GM19438 (cell line): ENCODE results near the gene SLC29A4.
"Not testable (repeated sequence)": the region's sequence is repeated elsewhere in the genome, so short reads cannot be mapped to it uniquely, and the experiment has no call there.

Experiments
- ATAC-seq: cut with Tn5 transposase; IDR thresholded peaks from one replicate; pipeline ENCODE4 v1.9.1; 2021; ENCODE audit warnings: low read depth; ENCODE audit not compliant: unreplicated experiment

Gene SLC29A4

DNA sequence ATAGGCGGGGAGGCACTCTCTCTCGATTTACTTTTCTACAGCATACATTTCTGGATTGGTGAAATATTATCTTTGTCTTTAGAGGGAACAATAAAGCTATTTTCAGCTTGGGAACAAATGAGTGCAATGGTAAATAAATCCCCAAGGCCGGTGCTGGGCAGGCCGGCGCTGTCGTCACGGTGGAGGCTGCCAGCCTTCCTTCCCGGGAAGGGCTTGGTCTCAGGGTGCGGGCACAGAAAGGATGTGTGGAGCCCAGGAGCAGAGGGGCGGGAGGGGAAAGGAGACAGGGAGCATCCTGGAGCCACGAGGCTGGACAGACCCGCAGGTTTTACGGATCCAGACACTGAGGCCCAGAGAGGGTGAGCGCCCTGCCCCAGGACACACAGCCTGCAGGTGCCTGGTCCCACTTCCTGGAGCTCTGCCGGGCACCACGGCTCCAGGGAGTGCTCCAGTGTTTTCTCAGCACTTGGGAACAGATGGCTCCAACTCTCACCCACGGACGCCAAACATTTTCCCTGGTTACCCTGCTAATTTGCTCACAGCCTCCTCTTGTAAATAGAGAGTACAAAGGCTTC, 8.8 kb upstream of the SLC29A4 start:
- not testable (repeated sequence) for ATAC-seq

DNA sequence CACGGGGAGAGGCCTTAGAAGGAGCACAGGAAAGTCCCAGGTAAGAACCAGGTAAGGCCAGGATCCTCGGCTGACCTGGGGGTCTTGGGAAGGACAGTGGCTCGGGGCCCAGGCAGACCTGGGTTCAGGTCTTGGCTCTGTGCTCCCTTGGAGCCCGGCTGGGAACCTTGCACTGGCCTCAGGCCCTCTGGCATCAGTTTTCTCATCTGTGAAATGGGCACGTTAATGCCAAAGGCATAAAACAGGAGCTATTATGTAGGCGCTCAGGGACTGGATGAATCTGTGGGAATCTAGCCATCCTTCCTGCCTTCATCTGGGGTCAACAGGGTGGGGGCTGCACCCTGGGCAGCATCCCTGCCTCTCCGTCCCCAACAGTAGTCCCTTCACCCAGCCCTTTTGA, 8.3 kb upstream of the SLC29A4 start:
- no peak for ATAC-seq

DNA sequence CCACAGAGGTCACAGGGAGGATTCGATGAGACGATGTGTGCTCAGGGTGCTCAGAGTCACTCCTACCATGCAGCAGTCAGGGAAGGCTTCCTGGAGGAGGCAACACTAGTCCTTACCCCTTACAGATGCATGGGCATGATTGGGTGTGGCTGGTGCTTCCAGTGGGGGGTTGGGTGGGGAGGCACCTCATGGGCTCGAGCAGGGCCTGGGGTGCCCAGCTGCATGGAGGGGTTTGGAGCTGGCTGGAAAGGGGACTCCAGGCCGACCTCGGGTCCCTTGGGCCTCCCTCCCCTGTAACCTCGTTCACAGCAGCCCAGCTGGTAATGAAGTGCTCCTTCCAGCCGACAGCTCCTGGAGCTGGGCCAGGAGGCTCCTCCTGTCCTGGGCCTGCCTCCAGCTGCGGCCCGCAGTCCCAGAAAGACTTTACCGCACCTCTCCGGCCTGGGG, 7.7 kb upstream of the SLC29A4 start:
- ATAC-seq, result not testable (repeated sequence)

DNA sequence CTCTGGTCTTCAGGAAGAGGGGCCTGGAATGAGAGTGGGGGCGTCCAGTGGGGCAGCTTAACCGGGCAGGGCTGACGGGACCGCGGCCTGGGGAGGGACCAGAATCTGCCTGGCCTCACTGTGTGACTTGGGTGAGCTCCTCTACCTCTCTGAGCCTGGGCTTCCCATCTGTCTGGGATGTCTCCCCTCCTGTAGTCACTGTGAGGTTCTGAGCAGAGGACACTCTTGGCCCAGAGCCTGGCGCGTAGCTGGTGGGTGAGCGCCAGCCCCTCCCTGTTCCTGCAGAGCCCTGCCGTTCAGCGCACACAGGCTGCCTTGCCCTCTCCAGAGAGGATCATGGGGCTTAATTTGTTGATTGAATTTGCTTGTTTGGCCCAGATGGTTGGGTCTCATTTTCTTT, 7.2 kb upstream of the SLC29A4 start:
- not testable (repeated sequence) for ATAC-seq

DNA sequence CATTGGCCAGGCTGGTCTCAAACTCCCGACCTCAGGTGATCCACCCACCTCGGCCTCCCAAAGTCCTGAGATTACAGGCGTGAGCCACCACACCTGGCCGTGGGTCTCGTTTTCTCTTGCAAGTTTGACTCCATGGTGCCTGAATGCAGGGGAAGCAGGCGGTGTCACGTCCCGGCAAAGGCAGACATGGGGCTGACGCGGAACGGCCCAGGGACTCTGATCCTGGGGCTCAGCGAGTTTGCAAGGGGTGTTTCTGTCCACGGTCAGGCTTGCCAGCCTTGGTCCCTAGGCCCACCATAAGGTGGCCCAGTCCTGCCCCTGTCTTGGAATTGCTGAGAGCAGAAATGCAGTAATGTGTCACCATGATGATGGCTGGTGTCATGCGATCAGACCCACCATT, 6.6 kb upstream of the SLC29A4 start:
- not testable (repeated sequence) for ATAC-seq

DNA sequence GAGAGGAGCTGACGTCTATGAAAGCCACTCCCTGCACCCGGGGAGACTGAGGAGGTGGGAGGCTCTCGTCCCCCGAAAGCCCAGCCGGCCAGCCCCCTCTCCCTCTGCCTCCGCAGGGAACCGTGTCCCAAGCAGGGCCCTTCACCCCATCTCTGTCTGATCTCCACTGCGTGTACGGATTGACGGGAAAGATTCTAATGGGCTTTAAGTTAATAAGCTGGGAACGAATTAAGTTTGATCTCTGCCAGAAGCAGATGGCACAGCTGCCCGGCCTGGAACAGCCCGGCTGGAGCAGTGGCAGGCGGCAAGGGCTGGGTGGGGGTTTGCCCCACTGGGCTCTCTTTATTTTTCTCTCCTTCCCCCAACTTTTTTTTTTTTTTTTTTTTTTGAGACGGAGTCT, 6.1 kb upstream of the SLC29A4 start:
- ATAC-seq, result no peak

DNA sequence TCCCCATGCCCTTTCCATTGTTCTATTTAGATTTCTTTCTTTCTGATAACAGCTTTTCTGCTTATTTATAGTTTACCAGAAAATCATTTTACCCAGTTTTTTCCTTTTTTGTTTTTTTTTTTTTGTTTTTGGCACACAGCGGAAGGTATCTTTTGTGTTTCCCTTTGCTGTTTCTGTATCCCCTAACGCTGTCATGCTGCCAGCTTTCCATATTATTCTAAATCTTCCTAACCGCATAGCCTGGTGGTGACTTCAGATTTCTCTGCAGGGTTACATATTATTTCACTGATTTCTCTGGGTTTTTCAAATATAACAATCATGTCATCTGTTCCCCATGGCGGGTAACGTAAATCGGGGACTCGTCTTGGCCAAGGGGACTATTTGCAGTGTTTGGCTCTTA, 4.0 kb upstream of the SLC29A4 start:
- ATAC-seq, result no peak

DNA sequence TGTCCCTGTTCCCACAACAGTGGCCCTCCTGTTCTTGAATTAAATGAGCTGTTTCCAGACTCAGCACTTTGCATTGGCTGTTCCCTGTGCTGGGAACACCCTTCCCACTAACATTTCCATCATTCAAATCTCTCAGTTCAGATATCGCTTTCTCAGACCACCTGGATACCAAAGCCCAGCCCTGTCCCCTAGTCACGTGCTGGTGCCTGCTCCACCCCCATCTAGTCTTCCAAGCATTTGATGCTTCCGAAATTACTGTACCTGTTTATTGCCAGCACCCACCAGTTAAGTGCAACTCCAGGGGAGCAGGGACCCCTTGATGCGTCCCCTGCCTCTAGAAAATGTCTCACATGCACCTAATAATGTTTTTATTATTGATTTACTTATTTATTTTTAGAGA, 3.0 kb upstream of the SLC29A4 start:
- ATAC-seq, result no peak

DNA sequence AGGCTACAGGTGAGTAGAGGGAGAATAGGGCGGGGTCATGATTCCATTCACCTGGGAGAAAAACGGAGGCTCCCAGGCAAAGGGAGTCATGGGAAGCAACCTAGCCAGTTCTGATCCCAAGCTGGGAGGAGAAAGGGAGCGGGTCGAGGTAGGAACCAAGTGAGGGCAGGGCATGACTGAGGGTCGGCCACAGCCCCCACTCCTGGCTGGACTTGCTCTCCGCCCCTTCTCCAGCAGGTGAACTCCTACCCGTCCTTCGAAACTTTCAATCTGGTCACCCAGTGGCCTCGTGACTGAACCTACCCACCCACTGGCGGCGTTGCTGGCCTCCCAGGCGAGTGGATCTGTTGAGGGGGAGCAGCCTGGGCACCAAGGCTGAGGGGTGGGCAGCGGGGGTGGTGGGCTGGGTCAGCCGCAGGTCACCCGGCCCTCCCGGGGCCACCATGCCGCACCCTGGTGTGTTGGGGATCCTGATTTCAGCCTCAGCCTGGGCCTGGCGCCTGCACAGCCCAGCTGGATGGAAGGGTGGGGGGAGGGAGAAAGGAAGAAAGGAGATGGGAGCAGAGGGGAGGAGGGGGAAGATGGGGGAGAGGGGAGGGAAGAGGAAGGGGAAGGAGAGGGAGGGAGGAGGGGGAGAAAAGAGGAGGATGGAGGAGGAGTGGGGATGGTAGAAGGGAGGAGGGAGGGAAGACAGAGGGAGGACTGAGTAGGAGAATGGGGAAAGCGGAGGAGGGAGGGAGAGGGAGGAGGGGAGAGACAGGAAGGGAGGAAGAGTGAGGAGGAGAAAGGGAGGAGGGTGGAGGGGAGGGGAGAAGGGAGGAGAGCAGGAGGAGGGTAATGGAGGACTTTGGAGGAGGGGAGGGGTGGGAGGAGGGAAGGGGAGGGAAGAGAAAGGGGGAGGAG, 894 bp upstream of the SLC29A4 start:
- ATAC-seq, result not testable (repeated sequence)

DNA sequence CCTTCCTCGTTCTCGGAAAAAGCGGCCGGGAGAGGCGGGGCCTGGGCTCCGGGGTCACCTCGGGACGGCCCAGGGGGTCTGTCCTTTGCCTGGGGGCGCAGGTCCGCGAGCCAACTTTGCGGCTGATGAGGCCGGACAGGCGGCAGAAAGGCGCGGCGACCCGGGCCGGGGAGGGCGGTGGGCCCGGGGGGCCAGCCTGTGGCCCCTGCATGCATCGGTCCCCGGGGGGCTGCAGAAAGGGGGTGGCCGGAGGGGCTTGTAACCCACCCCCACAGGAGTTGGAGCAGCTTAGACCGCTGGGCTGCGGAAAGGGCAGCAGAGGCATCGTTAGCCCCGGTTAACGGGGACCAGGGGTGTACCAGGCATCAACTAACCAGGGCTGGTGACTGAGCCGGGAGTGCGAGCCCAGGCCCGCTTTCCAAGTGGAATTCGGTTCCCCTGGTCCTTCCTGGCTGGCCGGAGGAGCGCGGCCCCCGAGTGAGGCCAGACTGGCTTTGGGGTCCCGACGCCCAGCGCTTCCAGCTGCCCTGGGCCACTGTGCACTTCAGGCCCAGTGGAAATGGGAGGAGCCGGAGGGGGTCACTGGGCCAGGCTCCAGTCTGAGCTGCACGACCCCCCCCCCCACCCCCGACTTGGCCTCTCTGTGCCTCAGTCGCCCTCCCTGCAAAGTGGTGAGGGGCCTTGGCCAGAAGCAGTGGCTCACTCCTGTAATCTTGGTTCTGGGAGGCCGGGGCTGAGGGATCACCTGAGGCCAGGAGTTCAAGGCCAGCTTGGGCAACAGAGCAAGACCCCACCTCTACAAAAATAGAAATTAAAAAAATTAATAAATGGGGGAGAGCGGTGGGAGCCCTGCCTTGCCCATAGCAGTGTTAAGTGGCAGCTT, 919 bp downstream of the SLC29A4 start:
- no peak for ATAC-seq

DNA sequence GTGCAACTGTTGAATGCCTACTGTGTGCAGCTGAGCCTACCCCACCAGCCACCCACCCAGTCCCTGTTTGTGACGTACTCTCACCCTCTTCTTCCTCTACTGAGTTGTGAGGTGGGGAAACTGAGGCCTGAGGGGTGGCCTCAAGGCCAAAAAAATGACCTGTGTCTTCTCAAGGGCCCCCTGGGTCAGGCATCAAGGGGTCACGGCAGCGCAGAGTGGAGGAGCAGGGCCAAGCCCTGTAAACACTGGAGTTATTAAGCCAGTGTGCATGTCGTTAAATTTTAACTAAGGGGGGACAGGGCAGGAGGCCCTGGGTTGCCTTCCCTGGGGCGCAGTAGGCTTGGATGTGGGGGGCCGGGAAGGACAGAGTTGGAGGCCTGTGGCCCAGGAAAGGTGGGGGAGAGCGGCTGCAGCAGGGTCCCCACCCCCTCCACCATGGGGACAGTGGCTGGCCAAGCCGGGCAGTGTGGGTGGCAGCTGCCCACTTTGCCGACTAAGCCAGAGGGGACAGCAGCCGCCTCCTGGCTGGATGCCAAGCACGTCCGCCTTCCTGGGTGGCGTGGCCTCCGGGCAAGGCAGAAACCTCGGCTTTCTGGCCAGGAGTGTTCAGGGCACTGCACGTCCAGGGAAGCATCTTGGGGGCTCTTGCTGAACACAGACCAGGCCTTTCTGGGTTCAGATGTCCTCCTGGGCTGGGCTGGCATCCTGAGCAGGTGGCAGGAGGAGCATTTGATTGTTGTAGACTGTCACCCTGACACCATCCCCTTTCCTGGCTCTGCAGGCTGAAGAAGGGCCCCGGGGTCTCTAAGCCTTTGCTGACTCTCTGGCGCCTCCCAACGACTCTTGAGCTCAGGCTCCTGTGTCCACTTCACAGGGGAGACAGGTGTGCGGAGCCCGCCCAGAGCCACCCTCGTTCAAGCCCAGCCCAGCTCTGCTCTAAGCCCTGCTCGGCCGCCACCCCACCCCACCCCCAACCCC, 1.9 kb downstream of the SLC29A4 start:
- no peak for ATAC-seq

DNA sequence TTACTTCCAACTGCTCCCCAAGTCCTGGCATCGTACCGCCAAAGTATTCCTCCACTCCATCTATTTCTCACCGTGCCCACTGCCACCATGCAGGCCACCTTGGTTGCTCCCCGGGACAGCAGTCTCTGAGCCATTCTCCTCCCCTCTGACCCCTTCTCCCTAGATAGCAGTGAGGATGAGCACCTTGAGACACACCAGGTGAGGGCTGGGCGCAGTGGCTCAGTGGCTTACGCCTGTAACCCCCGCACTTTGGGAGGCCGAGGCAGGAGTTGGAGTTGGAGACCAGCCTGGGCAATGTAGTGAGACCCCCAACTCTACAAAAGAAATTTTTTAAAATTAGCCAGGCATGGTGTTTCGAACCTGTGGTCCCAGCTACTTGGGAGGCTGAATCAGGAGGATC, 4.2 kb downstream of the SLC29A4 start:
- no peak for ATAC-seq

DNA sequence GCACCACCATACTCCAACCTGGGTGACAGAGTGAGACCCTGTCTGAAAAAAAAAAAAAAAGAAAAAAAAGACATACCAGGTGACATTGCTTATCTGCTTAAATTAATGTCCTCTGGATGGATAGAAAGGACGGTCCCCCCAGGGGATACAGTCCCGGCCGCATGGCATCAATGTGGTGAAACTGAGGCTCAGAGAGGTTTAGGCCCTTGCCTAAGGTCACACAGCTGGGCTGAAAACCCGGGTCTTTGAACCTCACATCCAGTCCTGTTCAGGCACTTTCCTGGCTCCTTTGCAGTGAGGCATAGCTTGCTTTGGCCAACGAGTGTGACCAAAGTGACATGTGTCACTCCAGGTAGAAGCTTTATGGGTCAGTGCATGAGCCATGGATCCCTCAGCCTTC, 4.6 kb downstream of the SLC29A4 start:
- not testable (repeated sequence) for ATAC-seq

DNA sequence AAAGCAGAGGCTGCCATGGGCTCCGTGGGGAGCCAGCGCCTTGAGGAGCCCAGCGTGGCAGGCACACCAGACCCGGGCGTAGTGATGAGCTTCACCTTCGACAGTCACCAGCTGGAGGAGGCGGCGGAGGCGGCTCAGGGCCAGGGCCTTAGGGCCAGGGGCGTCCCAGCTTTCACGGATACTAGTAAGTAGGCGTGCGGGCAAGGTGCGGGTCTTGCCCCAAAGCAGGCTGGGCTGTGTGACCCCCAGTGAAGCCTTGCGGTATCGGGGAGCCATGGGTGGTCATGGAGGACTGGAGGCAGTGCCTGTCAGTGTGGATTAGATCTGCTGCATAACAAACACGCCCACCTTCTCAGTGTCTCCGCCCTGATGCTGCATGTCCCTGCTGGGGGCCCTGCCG, 5.1 kb downstream of the SLC29A4 start:
- no peak for ATAC-seq

DNA sequence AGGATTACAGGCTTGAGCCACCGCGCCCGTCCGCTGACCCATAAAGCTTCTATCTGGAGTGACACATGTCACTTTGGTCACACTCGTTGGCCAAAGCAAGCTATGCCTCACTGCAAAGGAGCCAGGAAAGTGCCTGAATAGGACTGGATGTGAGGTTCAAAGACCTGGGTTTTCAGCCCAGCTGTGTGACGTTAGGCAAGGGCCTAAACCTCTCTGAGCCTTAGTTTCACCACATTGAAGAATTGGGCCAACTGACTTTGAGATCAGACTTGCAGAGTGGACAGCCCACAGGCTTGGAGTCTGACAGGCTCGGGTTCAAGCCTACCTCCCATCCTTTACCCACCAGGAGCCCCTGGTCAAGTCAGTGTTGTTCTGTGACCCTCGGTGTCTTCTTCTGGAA, 5.8 kb downstream of the SLC29A4 start:
- not testable (repeated sequence) for ATAC-seq

DNA sequence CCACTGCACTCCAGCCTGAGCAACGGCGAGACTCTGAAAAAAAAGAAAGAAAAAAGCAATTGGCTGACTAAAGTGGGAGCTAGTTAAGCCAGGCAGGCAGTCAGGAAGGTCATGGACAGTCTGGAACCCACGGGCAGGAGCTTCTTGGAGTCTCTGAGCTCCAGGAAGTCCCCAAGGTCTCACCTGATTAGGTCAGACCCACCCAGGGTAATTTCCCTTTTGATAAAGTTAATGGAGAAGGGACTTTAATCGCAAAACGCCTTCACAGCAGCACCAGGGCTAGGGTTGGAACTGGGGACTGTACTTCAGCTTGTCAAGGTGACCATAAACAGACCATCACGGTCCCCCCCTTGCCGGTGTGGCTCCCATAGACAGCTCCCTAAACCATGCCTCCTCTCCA, 6.6 kb downstream of the SLC29A4 start:
- no peak for ATAC-seq

DNA sequence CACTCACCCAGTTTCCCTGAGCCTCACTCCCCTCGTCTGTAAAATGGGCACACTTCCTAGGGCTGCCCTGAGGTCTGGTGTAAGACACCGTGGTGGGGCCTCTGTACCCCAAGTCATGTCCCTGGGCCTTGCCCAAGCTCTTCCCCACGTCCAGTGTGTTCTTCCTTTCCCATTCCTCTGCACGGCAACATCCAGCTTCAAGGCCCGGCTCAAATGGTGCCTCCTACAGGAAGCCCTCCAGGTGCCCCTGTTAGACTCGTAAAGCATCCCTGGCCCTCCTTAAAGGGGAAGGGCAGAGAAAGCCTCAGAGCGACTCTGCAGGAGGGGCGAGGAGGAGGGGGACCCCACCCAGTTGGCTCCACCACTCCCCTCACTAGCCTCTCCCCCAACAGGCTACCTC, 8.6 kb downstream of the SLC29A4 start:
- ATAC-seq, result no peak

DNA sequence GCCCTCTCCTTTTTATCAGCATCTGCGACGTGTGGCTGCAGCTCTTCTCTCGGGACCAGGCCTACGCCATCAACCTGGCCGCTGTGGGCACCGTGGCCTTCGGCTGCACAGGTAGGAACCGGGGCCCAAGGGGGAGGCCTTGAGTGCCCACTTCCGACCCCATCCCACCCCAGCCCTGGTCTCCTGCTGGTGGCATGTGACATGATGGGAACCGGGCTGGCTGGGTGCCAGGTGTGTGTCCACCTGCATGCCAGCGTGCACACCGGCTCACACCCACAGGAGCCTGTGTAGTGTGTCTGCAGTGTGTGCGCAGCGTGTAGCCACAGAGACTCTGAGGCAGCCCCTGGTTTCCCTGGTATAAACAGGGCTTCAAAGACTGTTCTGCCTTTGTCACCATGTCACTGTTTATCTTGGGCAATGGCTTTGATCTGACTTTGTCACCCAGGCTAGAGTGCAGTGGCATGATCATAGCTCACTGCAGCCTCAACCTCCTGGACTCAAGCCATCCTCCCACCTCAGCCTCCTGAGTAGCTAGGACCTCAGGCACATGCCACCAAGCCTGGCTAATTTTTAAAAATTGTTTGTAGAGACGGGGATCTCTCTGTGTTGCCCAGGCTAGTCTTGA, 9.1 kb downstream of the SLC29A4 start:
- ATAC-seq, result not testable (repeated sequence)

DNA sequence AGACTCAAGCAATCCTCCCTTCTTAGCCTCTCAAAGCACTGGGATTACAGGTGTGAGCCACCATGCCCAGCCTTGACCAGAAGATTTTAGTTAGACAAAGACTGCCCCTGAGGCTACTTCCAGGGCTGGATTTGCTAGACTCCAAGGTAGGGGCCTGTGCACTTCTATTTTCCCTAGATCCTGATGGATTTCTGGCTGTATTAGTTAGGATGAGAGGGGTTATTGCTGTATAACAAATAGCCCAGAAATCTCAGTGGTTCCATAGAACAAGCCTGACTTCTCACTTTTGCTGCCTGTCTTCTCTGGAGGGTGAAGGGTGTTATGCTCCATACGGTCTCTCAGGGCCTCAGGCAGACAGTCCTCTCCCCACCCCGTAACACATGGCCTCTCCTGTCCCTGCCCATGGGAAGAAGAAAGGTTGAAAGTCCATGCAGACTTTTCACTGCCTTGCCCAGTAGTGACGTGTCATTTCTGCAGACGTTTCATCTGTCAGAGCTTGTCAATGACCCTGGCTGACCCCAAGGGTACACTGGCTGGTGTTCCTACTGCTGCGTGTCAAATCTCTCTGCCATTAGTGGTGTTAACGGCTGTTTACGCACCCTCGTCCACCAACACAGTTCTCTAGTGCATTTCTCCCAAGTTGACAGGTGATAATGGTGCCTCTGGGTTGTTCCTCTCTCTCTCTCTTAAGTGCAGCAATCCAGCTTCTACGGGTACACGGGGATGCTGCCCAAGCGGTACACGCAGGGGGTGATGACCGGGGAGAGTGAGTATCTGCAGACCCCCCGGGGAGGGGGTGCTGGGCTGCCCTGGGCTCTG, 11.6 kb downstream of the SLC29A4 start:
- ATAC-seq, result no peak
